ENCODE measurements around the gene OTX2.

The OTX2 gene

GRCh38 chr14:56811593-56812363, 1.5 kb upstream of the OTX2 start:
- DNase-seq = no peak

GRCh38 chr14:56810836-56811592, 735 bp upstream of the OTX2 start:
- DNase-seq = no peak

- no peak for DNase-seq
Observed at GRCh38 chr14:56809270-56810146, 771 bp downstream of the OTX2 start.

- no peak for DNase-seq
Observed at GRCh38 chr14:56808383-56809269, 1.7 kb downstream of the OTX2 start.

GRCh38 chr14:56808110-56808382, 2.2 kb downstream of the OTX2 start:
- DNase-seq = no peak

GRCh38 chr14:56807386-56808109, 2.7 kb downstream of the OTX2 start:
- DNase-seq = no peak

GRCh38 chr14:56806760-56807159, 3.5 kb downstream of the OTX2 start:
- DNase-seq = no peak

- DNase-seq = no peak
Observed at GRCh38 chr14:56805992-56806727, 4.1 kb downstream of the OTX2 start.

GRCh38 chr14:56805201-56805991, 4.9 kb downstream of the OTX2 start:
- DNase-seq = no peak

- no peak for DNase-seq
Observed at GRCh38 chr14:56803816-56804535, 6.3 kb downstream of the OTX2 start.

GRCh38 chr14:56801920-56802319, 8.4 kb downstream of the OTX2 start:
- DNase-seq = no peak

GRCh38 chr14:56799343-56799645, 11.0 kb downstream of the OTX2 start:
- no peak for DNase-seq

- DNase-seq = no peak
Observed at GRCh38 chr14:56798447-56799342, 11.6 kb downstream of the OTX2 start.

- no peak for DNase-seq
Observed at GRCh38 chr14:56797569-56798446, 12.5 kb downstream of the OTX2 start.

GRCh38 chr14:56797003-56797568, 13.2 kb downstream of the OTX2 start:
- no peak for DNase-seq

- peak in 1 of 3 experiments; percentile 30 for DNase-seq
Observed at GRCh38 chr14:56796259-56796658, 14.0 kb downstream of the OTX2 start.

- no peak for DNase-seq
Observed at GRCh38 chr14:56795284-56795622, 15.0 kb downstream of the OTX2 start.

Data from NCI-H1417 (cell line).